Measurements from ENCODE around the gene RAP1GAP. TPM values are rescaled to one million over a fixed set of nuclear protein-coding genes. Genes with fewer than 3 reads are reported as not detected.

Gene RAP1GAP
- total RNA-seq, 1 donor from 2014 or later = 2.6 TPM

GRCh38 chr1:21643624-21644023, 25.5 kb downstream of the RAP1GAP start:
- H3K9me3 Mint-ChIP-seq = no peaks in the 10 kb centered on the region
- no peak overlapping the region for H3K27ac ChIP-seq
- no peak overlapping the region for H2AFZ ChIP-seq (replicated peaks)
- no peak overlapping the region for H3K27ac Mint-ChIP-seq
- H3K27me3 Mint-ChIP-seq (ENCODE audit: insufficient read depth, low read depth) = peaks cover 16% of the 10 kb centered on the region
- no peak overlapping the region for H3K4me3 Mint-ChIP-seq
- TF ChIP-seq EZH2phosphoT487 (IDR thresholded peaks at IDR 0.05) = no peak
- no peak for TF ChIP-seq EZH2 (IDR thresholded peaks at IDR 0.05)
- TF ChIP-seq CTCF (IDR thresholded peaks at IDR 0.05) = no peak
- H3K4me3 ChIP-seq = no peak overlapping the region
- H4K20me1 ChIP-seq (ENCODE audit: low read depth) = peaks cover 5% of the 10 kb centered on the region
- no peaks in the 10 kb centered on the region for H3K4me1 ChIP-seq
- H3K36me3 ChIP-seq = no peaks in the 10 kb centered on the region
- H3K9me3 ChIP-seq (ENCODE audit: low read depth) = no peaks in the 10 kb centered on the region
- no peak overlapping the region for H3K9ac ChIP-seq
- no peaks in the 10 kb centered on the region for H3K79me2 ChIP-seq (ENCODE audit: low read depth)
- H3K27me3 ChIP-seq = no peaks in the 10 kb centered on the region
- H3K36me3 Mint-ChIP-seq = no peaks in the 10 kb centered on the region
- H3K4me1 Mint-ChIP-seq = peaks cover 20% of the 10 kb centered on the region
- no peaks in the 10 kb centered on the region for H3F3A ChIP-seq (ENCODE audit: low read depth)
- no peak for DNase-seq (ENCODE audit: low spot score)
- no peak overlapping the region for H3K4me2 ChIP-seq

- no peak overlapping the region for H3K4me3 ChIP-seq
- H3K27ac ChIP-seq = no peak overlapping the region
- no peaks in the 10 kb centered on the region for H3K79me2 ChIP-seq (ENCODE audit: low read depth)
- DNase-seq (ENCODE audit: low spot score) = no peak
- Mint-ChIP-seq H3K4me3 (no peak overlapping the region), H3K27me3 (ENCODE audit: insufficient read depth, low read depth) (peaks cover 8% of the 10 kb centered on the region), H3K9me3 (no peaks in the 10 kb centered on the region), H3K27ac (no peak overlapping the region), H3K36me3 (no peaks in the 10 kb centered on the region), H3K4me1 (peaks cover 22% of the 10 kb centered on the region)
- H4K20me1 ChIP-seq (ENCODE audit: low read depth) = no peaks in the 10 kb centered on the region
- no peaks in the 10 kb centered on the region for H3K4me1 ChIP-seq
- H3K9me3 ChIP-seq (ENCODE audit: low read depth) = no peaks in the 10 kb centered on the region
- no peak overlapping the region for H2AFZ ChIP-seq (replicated peaks)
- no peak overlapping the region for H3K9ac ChIP-seq
- no peak for TF ChIP-seq EZH2phosphoT487 (IDR thresholded peaks at IDR 0.05)
- TF ChIP-seq CTCF (IDR thresholded peaks at IDR 0.05) = no peak
- TF ChIP-seq EZH2 (IDR thresholded peaks at IDR 0.05) = no peak
- no peaks in the 10 kb centered on the region for H3K27me3 ChIP-seq
- H3F3A ChIP-seq (ENCODE audit: low read depth) = no peaks in the 10 kb centered on the region
- H3K36me3 ChIP-seq = no peaks in the 10 kb centered on the region
- H3K4me2 ChIP-seq = no peak overlapping the region
Observed at GRCh38 chr1:21641967-21642739, 27.0 kb downstream of the RAP1GAP start.

GRCh38 chr1:21641537-21641936, 27.6 kb downstream of the RAP1GAP start:
- Histone ChIP-seq H2AFZ (replicated peaks) (no peak overlapping the region), H3K9me3 (ENCODE audit: low read depth) (no peaks in the 10 kb centered on the region), H3K27me3 (no peaks in the 10 kb centered on the region), H3K79me2 (ENCODE audit: low read depth) (no peaks in the 10 kb centered on the region), H3F3A (ENCODE audit: low read depth) (no peaks in the 10 kb centered on the region), H3K4me1 (no peaks in the 10 kb centered on the region), H3K9ac (no peak overlapping the region), H3K27ac (no peak overlapping the region), H3K4me3 (no peak overlapping the region), H4K20me1 (ENCODE audit: low read depth) (no peaks in the 10 kb centered on the region), H3K4me2 (no peak overlapping the region), H3K36me3 (no peaks in the 10 kb centered on the region)
- Mint-ChIP-seq H3K27me3 (ENCODE audit: insufficient read depth, low read depth) (peaks cover 5% of the 10 kb centered on the region), H3K4me1 (peaks cover 22% of the 10 kb centered on the region), H3K9me3 (no peaks in the 10 kb centered on the region), H3K27ac (no peak overlapping the region), H3K4me3 (no peak overlapping the region), H3K36me3 (no peaks in the 10 kb centered on the region)
- no peak for DNase-seq (ENCODE audit: low spot score)
- TF ChIP-seq EZH2 (IDR thresholded peaks at IDR 0.05) (no peak), CTCF (IDR thresholded peaks at IDR 0.05) (no peak), EZH2phosphoT487 (IDR thresholded peaks at IDR 0.05) (no peak)
